Lower leg skin (tissue), 3 donors: ENCODE results near the gene LACTBL1.

Experiments
- CTCF ChIP-seq, 3 donors: fragments of 450-650 bp; IDR thresholded peaks; one replicate each; pipeline ENCODE4 v1.5.1; 2016; ENCODE audit warnings: antibody characterized with exemption in 3 of 3, mild to moderate bottlenecking in 3 of 3, moderate library complexity in 2 of 3
- POLR2A ChIP-seq, 2 donors: fragments of 450-650 bp; IDR thresholded peaks; one replicate each; pipeline ENCODE4 v1.6.1; 2016 to 2017; ENCODE audit warnings: antibody characterized with exemption in 2 of 2, mild to moderate bottlenecking in 1 of 2, moderate library complexity in 1 of 2

GRCh38 chr1:22906968-22907367 is 65.7 kb downstream of the LACTBL1 start:
- TF ChIP-seq CTCF (IDR thresholded peaks at IDR 0.05): no peak
- no peak for TF ChIP-seq POLR2A (IDR thresholded peaks at IDR 0.05)
